Measurements from ENCODE around the gene SLC49A3.

SLC49A3 gene

GRCh38 chr4:653080-653821 lies 35.7 kb downstream of the SLC49A3 start:
- in situ Hi-C loops (cut with HindIII; ENCODE audit: low sequenced_read_pairs), result no loop called here
- no peak for DNase-seq (ENCODE audit: low read depth)
- H3K4me3 ChIP-seq (ENCODE audit: low read depth, low read length), result no peak overlapping the region
- TF ChIP-seq CTCF (IDR thresholded peaks at IDR 0.05; ENCODE audit: low read depth, low read length, missing control alignments), result no peak

GRCh38 chr4:651884-652642 lies 36.9 kb downstream of the SLC49A3 start:
- H3K4me3 ChIP-seq (ENCODE audit: low read depth, low read length), result no peak overlapping the region
- TF ChIP-seq CTCF (IDR thresholded peaks at IDR 0.05; ENCODE audit: low read depth, low read length, missing control alignments), result no peak
- in situ Hi-C loops (cut with HindIII; ENCODE audit: low sequenced_read_pairs), result no loop called here
- no peak for DNase-seq (ENCODE audit: low read depth)

GRCh38 chr4:650951-651883 lies 37.7 kb downstream of the SLC49A3 start:
- TF ChIP-seq CTCF (IDR thresholded peaks at IDR 0.05; ENCODE audit: low read depth, low read length, missing control alignments), result no peak
- H3K4me3 ChIP-seq (ENCODE audit: low read depth, low read length), result no peak overlapping the region
- no peak for DNase-seq (ENCODE audit: low read depth)
- in situ Hi-C loops (cut with HindIII; ENCODE audit: low sequenced_read_pairs), result no loop called here

- in situ Hi-C loops (cut with HindIII; ENCODE audit: low sequenced_read_pairs), result no loop called here
- H3K4me3 ChIP-seq (ENCODE audit: low read depth, low read length), result no peak overlapping the region
- TF ChIP-seq CTCF (IDR thresholded peaks at IDR 0.05; ENCODE audit: low read depth, low read length, missing control alignments), result no peak
- no peak for DNase-seq (ENCODE audit: low read depth)
Observed at GRCh38 chr4:650461-650860, 38.5 kb downstream of the SLC49A3 start.

GRCh38 chr4:649751-650310 lies 39.1 kb downstream of the SLC49A3 start:
- TF ChIP-seq CTCF (IDR thresholded peaks at IDR 0.05; ENCODE audit: low read depth, low read length, missing control alignments), result no peak
- H3K4me3 ChIP-seq (ENCODE audit: low read depth, low read length), result no peak overlapping the region
- in situ Hi-C loops (cut with HindIII; ENCODE audit: low sequenced_read_pairs), result no loop called here

GRCh38 chr4:649293-649625 lies 39.7 kb downstream of the SLC49A3 start:
- in situ Hi-C loops (cut with HindIII; ENCODE audit: low sequenced_read_pairs), result no loop called here
- TF ChIP-seq CTCF (IDR thresholded peaks at IDR 0.05; ENCODE audit: low read depth, low read length, missing control alignments), result no peak
- H3K4me3 ChIP-seq (ENCODE audit: low read depth, low read length), result no peak overlapping the region
- DNase-seq (ENCODE audit: low read depth), result no peak

More at GRCh38 chr4:649751-650310, 39.1 kb downstream of the SLC49A3 start:
- no peak for DNase-seq (ENCODE audit: low read depth)
